HG03064 (cell line): ENCODE measurements around the gene CISH.

ENCODE experiments used
- ATAC-seq: cut with Tn5 transposase; IDR thresholded peaks from one replicate; pipeline ENCODE4 v1.9.1; 2021; ENCODE audit warnings: low read depth; ENCODE audit not compliant: unreplicated experiment

Gene CISH

DNA sequence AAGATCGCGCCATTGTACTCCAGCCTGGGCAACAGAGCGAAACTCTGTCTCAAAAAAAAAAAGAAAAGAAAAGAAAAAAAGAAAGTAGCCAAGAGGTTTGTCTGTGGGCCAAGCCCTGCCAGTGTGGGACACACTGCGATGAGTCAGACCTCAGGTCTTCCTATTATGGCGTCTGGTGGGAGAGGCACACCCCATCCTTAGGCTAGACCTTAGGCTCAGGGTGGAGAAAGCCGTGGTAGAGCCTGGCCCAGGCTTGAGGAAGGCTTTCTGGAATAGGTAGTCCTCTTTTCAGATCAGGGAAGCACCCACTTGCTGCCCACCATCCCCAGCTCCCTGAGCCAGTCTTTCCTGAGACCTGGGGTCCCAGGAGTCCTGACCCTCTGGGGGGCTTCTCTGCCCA lies 36.2 kb downstream of the CISH start:
- no peak for ATAC-seq

- no peak for ATAC-seq
Observed at GRCh38 chr3:50574444-50574831, 37.1 kb downstream of the CISH start.

GRCh38 chr3:50573566-50574443 lies 37.8 kb downstream of the CISH start:
- no peak for ATAC-seq

- ATAC-seq: no peak
Observed at GRCh38 chr3:50572801-50573371, 38.7 kb downstream of the CISH start.

GRCh38 chr3:50572158-50572557 lies 39.4 kb downstream of the CISH start:
- no peak for ATAC-seq

DNA sequence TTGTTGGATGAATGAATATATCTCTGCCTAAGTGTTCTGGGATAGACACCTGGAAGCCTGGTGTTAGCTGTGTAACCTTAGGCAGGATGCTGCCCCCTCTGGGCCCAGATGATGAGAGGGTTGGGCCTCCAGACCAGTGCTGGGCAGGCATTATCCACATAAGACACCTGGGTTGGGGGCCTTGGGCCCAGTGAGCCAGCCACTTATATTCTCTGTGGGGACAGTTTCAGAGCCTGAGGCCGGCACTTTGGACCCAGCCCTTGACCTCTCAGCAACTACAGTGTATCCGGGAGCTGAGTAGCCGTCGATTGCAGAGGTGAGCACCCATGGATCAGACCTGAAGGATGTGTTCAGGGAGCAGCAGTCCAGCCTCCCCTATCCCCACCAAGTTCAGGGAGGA lies 40.1 kb downstream of the CISH start:
- no peak for ATAC-seq

GRCh38 chr3:50570508-50571279 lies 40.9 kb downstream of the CISH start:
- ATAC-seq: no peak

DNA sequence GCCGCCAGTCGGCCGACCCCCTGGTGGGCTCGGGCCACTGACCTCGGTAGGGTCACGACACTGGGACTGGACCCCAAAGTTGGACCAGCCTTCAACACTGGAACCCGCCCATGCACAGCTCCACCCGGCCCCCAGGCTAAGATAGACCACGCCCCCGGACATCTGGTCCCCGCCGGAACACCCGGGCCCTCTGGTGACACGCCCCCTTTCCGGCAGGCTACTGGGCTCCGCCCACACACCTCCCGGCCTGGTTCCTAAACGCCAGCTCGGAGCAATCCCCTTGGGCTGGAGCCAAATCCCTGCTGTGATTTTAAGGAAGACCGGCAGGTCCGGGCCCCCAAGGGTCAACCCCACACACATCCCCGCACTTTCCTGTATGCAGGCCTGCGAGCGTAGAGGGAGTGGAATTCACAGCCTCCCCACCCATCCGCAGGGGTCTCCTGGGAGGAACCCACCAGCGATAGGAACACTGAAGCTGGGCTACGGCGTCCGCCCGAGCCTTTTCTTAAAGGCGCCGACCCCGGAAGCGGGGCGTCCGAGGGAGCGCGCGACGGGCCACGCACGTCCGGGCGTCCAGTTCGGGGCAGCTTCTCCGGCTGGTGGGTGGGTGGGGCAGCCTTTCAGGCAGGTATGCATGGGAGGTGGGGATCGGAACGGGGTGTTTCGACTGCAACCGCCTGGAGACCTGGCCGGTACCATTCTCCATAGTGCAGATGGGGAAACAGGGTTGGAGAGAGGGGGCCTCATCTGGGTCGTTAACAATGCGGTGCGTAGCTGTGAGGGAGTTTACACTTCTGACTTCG lies 42.4 kb downstream of the CISH start, which contains the start of gene HEMK1:
Gene HEMK1 (plus strand): TSS at position 576 of the 803 bp plus-strand sequence. CDS start 1,583 bp downstream, outside the sequence.
- peak; percentile 60 for ATAC-seq

GRCh38 chr3:50567386-50568167 lies 44.0 kb downstream of the CISH start, which contains the start of gene C3orf18:
Gene C3orf18 (minus strand): TSS chr3:50567747. CDS start chr3:50565699, 2,048 bp downstream.
- ATAC-seq: peak; percentile 77

- ATAC-seq: no peak
Observed at GRCh38 chr3:50567011-50567385, 44.6 kb downstream of the CISH start.

GRCh38 chr3:50564321-50564720 lies 47.3 kb downstream of the CISH start:
- ATAC-seq: no peak

DNA sequence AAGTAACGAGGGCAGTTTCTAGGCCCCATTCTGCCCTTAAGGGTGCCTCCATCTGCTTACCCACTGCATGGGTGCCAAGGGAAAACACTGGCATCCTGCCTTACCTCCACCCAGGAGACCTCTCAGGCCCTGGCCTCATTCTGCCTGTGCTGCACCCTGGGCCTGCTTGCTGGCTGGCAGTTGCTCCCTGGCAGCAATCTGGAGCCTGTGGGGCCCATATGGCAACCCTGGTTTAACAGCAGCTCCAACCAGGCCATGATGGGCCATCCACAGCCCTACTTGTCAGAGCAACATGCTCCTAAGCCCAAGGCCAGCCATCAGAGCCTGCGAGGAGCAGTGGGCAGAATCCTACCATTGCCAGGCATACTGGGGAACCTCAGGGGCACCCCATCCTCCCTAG lies 47.7 kb downstream of the CISH start:
- no peak for ATAC-seq

DNA sequence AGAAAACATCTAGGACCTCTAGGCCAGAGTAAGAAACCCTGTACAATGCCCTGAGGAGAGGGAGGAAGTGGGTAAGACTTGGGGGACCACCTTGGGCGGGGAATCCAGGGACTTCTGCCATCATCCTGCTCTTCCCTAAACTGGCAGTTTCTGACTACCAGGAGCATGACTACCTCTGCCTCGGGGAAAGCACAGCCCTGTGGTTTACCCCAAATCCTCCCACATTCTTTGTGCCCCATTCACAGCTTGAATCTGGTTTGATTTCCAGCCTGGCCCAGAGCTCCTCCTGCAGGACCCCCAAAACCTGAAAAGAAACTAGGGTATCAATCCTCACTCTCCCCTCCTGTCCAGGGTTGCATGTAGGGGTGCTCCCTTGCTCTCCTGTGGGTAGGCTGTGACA lies 48.7 kb downstream of the CISH start:
- no peak for ATAC-seq

DNA sequence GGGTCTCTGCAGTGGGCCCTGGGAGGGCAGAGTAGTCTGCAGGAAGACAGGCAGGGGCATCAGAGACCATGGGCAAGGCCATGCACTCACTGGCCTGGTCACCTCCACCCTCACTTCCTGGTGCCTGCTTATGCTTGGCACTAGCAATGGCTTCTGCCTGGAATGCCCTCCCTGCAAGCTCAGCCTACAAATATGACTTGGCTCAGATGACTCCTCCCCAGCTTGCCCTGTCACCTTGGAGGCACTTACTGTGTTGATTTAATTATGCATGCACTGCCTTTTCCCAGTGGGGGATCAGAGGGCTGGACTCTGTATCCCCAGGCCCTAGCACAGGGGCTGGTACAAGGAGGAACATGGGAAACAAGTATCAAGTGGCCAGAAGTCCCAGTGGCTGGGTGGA lies 51.9 kb downstream of the CISH start:
- no peak for ATAC-seq

DNA sequence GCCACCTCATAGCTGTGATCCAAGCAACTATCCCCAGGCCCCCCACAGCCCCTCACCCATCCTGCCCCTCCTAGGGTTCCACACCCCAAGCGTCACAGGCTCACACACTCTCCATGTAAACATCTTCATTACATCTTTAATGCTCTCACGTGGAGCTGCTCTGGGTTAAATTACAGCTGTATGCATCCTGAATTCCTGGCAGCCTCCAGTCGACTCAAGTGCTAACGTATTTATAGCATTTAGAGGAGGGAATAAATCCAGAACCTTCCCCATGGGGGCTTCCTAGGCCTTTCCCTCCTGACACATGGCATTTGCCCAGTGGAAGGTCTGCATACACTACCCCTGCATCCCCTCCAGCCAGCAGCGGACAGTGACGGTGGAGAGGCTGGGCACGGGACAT lies 53.7 kb downstream of the CISH start:
- no peak for ATAC-seq

DNA sequence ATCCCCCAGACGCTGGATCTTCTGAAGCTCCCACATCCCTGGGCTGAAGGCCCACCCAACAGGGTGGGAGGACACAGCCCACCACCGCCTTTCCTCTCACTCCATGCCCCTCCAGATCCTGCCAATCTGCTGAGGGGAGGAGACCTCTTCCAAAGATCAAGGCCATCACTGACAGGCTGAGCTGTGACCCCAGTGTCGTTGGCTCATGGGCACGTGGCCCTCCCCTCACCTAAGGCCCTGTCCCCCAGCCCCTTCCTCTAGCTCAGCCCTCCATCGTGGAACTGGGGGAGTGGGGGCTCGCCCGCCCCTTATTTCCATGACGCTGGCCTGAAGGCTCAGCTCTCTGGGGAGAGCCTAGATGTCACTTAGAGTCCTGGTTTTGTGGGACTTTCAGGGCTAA lies 54.5 kb downstream of the CISH start:
- no peak for ATAC-seq
